GM12872 (cell line): ENCODE results near the gene IGSF10.

Experiments
- TF ChIP-seq, protein P1 (sequence below): IDR thresholded peaks from 3 replicates; pipeline ENCODE4 v1.5.1; 2011; ENCODE audit warnings: low read depth, mild to moderate bottlenecking, low read length, moderate library complexity; ENCODE audit not compliant: insufficient read depth

Gene IGSF10

DNA sequence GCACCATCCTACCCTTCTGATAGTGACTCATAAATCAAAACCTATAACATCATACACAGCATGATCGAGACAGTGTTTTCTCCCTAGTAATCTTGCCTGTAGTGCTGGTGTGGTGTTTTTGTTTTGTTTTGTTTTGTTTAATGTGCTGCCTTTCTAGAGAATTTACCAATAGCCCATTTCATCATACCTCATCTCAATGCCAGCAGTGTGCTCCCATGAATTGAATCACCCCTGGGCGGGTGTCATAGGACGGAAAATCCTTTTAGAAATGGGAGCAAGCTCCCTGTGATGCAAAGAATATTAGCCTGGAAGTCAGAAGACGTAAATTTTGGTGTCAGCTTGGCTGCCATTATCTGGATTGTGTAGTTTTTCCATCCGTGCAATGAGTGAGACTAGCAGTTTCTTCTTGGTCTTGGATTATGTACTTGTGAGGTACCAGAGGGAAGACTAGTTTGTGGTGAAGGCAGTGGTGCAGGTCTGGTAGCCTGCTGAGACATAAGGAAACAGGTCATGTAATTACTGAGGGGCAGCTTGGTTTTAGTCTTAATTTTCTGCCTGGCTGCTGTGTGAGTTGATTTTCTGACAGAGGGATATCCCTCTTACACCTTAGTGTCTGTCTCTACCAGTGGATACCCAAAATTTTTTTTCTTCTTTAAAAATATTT, 29.9 kb downstream of the IGSF10 start:
- TF ChIP-seq, protein P1, sequence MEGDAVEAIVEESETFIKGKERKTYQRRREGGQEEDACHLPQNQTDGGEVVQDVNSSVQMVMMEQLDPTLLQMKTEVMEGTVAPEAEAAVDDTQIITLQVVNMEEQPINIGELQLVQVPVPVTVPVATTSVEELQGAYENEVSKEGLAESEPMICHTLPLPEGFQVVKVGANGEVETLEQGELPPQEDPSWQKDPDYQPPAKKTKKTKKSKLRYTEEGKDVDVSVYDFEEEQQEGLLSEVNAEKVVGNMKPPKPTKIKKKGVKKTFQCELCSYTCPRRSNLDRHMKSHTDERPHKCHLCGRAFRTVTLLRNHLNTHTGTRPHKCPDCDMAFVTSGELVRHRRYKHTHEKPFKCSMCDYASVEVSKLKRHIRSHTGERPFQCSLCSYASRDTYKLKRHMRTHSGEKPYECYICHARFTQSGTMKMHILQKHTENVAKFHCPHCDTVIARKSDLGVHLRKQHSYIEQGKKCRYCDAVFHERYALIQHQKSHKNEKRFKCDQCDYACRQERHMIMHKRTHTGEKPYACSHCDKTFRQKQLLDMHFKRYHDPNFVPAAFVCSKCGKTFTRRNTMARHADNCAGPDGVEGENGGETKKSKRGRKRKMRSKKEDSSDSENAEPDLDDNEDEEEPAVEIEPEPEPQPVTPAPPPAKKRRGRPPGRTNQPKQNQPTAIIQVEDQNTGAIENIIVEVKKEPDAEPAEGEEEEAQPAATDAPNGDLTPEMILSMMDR: no peak

DNA sequence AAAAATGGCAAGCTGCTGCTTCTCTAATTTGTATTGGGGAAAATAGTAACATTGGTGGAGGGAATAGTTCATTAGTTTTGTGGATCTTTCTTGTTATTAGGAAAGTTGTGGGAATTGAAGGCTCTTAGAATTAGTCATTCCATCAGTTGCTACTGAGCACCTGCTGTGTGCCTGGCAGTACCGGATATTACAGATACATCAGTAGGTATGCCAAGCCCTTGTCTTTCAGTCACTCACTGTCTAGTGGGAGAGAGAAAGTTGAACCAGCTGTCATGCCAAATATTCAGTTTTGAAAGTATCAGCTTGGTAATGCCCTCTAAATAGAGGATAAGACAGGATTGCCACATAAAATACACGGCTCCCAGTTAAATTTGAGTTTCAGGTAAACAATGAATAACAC, 32.5 kb downstream of the IGSF10 start:
- TF ChIP-seq, protein P1: no peak

DNA sequence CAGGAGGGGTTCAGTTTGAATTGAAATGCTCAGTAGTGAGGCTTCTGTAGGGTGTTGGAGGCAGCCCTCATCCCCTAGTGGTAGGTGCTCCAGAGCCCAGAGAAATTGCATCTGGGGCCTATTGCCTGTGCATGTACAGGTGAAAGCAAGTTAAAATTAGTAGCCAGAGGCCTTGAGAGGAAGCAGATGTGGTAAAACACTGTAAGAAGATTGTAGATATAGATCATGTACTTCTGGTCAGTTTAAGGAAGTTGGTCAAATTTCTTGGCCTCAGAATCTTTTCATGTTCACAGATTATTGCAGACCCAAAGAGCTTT, 34.6 kb downstream of the IGSF10 start:
- TF ChIP-seq, protein P1: peak; percentile 43; the same call in 1 of the 3 replicates

DNA sequence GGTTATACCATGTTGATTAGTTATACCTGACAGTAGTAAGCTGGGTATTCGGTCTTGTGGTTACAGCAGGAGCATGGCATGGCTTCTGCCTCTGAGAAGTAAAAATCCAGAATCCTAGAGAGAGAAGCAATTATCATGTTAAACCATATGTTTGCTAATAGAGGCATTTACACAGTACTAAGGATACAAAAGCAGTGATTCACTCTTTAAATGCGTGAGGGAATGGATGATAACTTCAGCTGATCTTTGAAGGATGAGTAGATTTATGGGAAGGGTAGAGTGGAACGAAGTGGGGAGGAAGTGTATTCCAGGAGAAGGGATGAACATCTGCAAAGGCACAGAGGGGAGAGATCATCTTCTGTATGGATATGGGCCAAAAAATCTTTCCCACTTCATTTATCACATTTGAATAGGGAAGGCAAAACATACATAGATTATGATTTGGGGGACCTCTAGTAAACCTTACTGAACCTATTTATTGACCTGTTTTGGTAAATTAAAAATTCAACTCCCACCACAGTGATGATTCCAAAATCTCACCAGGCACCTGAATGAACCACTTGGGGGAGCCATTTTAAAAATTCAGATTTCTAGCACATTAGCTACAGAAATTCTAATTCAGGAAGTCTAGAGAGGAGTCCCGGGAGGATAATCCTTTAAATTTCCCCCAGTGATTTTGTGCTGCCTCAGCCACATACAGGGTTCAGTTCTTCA, 35.1 kb downstream of the IGSF10 start:
- TF ChIP-seq, protein P1: no peak; the same call in 2 of the 3 replicates

DNA sequence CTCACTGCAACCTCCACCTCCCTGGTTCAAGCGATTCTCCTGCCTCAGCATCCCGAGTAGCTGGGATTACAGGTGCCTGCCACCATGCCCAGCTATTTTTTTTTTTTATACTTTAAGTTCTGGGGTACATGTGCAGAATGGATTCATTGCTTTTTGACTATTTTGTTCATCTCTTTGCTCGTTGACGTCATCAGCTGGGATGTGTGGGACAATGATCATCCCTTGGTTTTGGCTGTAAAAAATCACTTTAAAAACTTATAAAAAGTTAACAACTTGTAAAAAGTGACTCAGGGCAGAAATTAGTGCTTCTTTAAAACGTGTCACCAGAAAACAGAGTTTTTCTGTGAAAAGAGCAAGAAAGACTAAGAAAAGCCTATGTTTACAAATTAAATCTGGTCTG, 37.8 kb downstream of the IGSF10 start:
- TF ChIP-seq, protein P1: no peak

DNA sequence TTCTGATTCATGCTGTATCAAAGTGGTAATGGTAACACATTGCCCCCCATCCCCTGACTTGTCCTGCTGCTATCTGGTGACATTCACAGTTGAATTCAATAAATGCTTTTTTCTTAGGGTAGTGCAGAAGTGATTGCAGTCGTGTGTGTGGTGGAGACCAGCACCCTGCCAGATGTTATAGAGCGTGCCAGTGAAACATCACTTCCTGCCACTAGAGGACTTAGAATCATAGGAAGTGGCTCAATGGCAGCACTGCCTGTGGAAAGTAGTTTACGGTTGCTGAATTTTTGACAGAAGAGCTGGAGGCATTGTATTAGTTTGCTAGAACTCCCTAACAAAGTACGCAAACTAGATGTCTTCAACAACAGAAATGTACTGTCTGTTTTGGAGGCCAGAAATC, 38.9 kb downstream of the IGSF10 start:
- TF ChIP-seq, protein P1: peak; percentile 56

DNA sequence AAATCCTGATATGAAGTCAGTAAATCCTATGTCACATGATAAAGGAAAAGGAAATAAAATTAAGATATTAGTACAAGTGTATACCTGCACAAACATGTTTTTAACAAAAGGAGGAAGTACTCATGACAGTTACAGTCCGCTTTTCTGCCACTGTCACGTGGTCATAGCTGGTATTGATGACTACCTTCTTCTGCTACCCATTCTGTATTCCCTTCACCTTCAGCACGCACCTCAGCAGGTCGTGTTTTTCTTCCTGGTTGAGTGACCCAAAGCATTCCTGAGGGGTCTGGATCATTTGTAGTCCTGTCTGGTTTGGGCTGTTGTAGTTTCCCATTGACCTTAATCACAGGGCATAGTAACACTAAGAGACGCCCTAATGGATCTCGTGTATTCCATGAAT, 41.1 kb downstream of the IGSF10 start:
- TF ChIP-seq, protein P1: no peak
